ENCODE measurements around the gene SLC26A2. TPM values are rescaled to one million over a fixed set of nuclear protein-coding genes. Genes with fewer than 3 reads are reported as not detected.

Gene SLC26A2
- total and polyA plus RNA-seq, 2 donors from 2014 or later = 2.2 to 18.4 TPM

DNA sequence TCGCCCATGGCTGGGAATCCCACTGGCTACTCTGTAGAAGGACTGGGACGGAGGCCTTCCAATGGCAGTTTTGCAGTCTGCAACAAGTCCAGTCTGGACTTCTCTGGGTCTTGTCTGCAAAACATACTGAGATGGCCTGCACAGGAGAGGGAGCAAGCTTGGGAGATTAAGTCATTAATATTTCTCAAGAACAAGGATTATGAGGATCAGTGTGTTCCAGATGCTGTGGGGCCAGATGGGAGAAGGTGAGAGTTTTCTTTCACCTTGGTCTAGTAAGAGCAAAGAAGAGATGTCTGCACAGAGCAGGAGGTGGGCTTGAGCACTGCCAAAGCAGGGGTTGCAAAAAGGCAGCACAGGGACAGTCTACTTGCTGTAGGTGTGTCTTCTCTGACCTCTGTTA lies 15.9 kb upstream of the SLC26A2 start, which contains the start of gene PDE6A:
Gene PDE6A, minus strand, starts transcription at position 128 of the 400 bp plus-strand sequence. Its CDS starts 120 bp downstream, at position 8.
- Histone ChIP-seq H3K27me3 (ENCODE audit: control insufficient read depth, insufficient read depth, low read length) (no peaks in the 10 kb centered on the region), H3K9me3 (ENCODE audit: control insufficient read depth in 2 of 3, insufficient read depth in 1 of 3, low read length in 3 of 3) (no peaks in the 10 kb centered on the region), H3K4me1 (ENCODE audit: control insufficient read depth in 2 of 3, insufficient read depth in 2 of 3, low read depth in 1 of 3, low read length in 3 of 3) (no peaks in the 10 kb centered on the region), H3K27ac (ENCODE audit: low read depth in 2 of 2, low read length in 2 of 2) (no peak within 1 kb of the TSS), H3K4me3 (ENCODE audit: low read length in 3 of 3) (no peak within 1 kb of the TSS), H3K36me3 (ENCODE audit: control insufficient read depth in 2 of 3, insufficient read depth in 3 of 3, low read length in 3 of 3) (no peaks in the 10 kb centered on the region), H3K9ac (ENCODE audit: low read length in 3 of 3) (no peak within 1 kb of the TSS)
- FAIRE-seq (no peak), DNase-seq (no peak)
- TF ChIP-seq, protein P1, sequence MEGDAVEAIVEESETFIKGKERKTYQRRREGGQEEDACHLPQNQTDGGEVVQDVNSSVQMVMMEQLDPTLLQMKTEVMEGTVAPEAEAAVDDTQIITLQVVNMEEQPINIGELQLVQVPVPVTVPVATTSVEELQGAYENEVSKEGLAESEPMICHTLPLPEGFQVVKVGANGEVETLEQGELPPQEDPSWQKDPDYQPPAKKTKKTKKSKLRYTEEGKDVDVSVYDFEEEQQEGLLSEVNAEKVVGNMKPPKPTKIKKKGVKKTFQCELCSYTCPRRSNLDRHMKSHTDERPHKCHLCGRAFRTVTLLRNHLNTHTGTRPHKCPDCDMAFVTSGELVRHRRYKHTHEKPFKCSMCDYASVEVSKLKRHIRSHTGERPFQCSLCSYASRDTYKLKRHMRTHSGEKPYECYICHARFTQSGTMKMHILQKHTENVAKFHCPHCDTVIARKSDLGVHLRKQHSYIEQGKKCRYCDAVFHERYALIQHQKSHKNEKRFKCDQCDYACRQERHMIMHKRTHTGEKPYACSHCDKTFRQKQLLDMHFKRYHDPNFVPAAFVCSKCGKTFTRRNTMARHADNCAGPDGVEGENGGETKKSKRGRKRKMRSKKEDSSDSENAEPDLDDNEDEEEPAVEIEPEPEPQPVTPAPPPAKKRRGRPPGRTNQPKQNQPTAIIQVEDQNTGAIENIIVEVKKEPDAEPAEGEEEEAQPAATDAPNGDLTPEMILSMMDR (IDR thresholded peaks at IDR 0.05; ENCODE audit: borderline replicate concordance, extremely low read depth, insufficient read depth) = no peak
- intact Hi-C loops (cut with DNase I) = no loop called here

GRCh38 chr5:149946118-149946517 lies 14.4 kb upstream of the SLC26A2 start:
- Histone ChIP-seq H3K4me1 (ENCODE audit: control insufficient read depth in 2 of 3, insufficient read depth in 2 of 3, low read depth in 1 of 3, low read length in 3 of 3) (no peaks in the 10 kb centered on the region), H3K9me3 (ENCODE audit: control insufficient read depth in 2 of 3, insufficient read depth in 1 of 3, low read length in 3 of 3) (no peaks in the 10 kb centered on the region), H3K36me3 (ENCODE audit: control insufficient read depth in 2 of 3, insufficient read depth in 3 of 3, low read length in 3 of 3) (no peaks in the 10 kb centered on the region), H3K27me3 (ENCODE audit: control insufficient read depth, insufficient read depth, low read length) (no peaks in the 10 kb centered on the region), H3K4me3 (ENCODE audit: low read length in 3 of 3) (no peak overlapping the region), H3K9ac (ENCODE audit: low read length in 3 of 3) (no peak overlapping the region), H3K27ac (ENCODE audit: low read depth in 2 of 2, low read length in 2 of 2) (no peak overlapping the region)
- FAIRE-seq (no peak), DNase-seq (no peak)
- intact Hi-C loops (cut with DNase I) = no loop called here
- TF ChIP-seq, protein P1 (IDR thresholded peaks at IDR 0.05; ENCODE audit: borderline replicate concordance, extremely low read depth, insufficient read depth) = no peak

GRCh38 chr5:149948993-149949392 lies 11.6 kb upstream of the SLC26A2 start:
- FAIRE-seq = no peak
- no peaks in the 10 kb centered on the region for H3K9me3 ChIP-seq (ENCODE audit: control insufficient read depth in 2 of 3, insufficient read depth in 1 of 3, low read length in 3 of 3)
- H3K36me3 ChIP-seq (ENCODE audit: control insufficient read depth in 2 of 3, insufficient read depth in 3 of 3, low read length in 3 of 3) = no peaks in the 10 kb centered on the region
- no peak overlapping the region for H3K27ac ChIP-seq (ENCODE audit: low read depth in 2 of 2, low read length in 2 of 2)
- TF ChIP-seq, protein P1 (IDR thresholded peaks at IDR 0.05; ENCODE audit: borderline replicate concordance, extremely low read depth, insufficient read depth) = no peak
- H3K4me1 ChIP-seq (ENCODE audit: control insufficient read depth in 2 of 3, insufficient read depth in 2 of 3, low read depth in 1 of 3, low read length in 3 of 3) = no peaks in the 10 kb centered on the region
- no peak overlapping the region for H3K4me3 ChIP-seq (ENCODE audit: low read length in 3 of 3)
- no peak overlapping the region for H3K9ac ChIP-seq (ENCODE audit: low read length in 3 of 3)
- no peak for DNase-seq
- no peaks in the 10 kb centered on the region for H3K27me3 ChIP-seq (ENCODE audit: control insufficient read depth, insufficient read depth, low read length)
- intact Hi-C loops (cut with DNase I) = no loop called here

GRCh38 chr5:149951138-149951749 lies 9.3 kb upstream of the SLC26A2 start:
- H3K27ac ChIP-seq (ENCODE audit: low read depth in 2 of 2, low read length in 2 of 2) = no peak overlapping the region
- no peak overlapping the region for H3K4me3 ChIP-seq (ENCODE audit: low read length in 3 of 3)
- no peak overlapping the region for H3K9ac ChIP-seq (ENCODE audit: low read length in 3 of 3)
- no peak for FAIRE-seq
- intact Hi-C loops (cut with DNase I) = no loop called here
- no peaks in the 10 kb centered on the region for H3K4me1 ChIP-seq (ENCODE audit: control insufficient read depth in 2 of 3, insufficient read depth in 2 of 3, low read depth in 1 of 3, low read length in 3 of 3)
- no peaks in the 10 kb centered on the region for H3K9me3 ChIP-seq (ENCODE audit: control insufficient read depth in 2 of 3, insufficient read depth in 1 of 3, low read length in 3 of 3)
- no peaks in the 10 kb centered on the region for H3K36me3 ChIP-seq (ENCODE audit: control insufficient read depth in 2 of 3, insufficient read depth in 3 of 3, low read length in 3 of 3)
- TF ChIP-seq, protein P1 (IDR thresholded peaks at IDR 0.05; ENCODE audit: borderline replicate concordance, extremely low read depth, insufficient read depth) = no peak
- no peaks in the 10 kb centered on the region for H3K27me3 ChIP-seq (ENCODE audit: control insufficient read depth, insufficient read depth, low read length)
- DNase-seq = no peak
